NCI-H2107 treated with DMSO at 0.1 percent for 48 hours (cell line): ENCODE results near the gene RNASE11.
A peak's percentile ranks its signal among the peaks of the same experiment; 100 is the strongest.
"Not testable (repeated sequence)": the region's sequence is repeated elsewhere in the genome, so short reads cannot be mapped to it uniquely, and the experiment has no call there.

Experiments
- DNase-seq: peaks from one replicate; lab custom pipeline; 2025; ENCODE audit not compliant: unreplicated experiment; lab: John Stamatoyannopoulos, UW

RNASE11 gene

GRCh38 chr14:20587489-20588154 is at the start of gene RNASE11:
Gene RNASE11, minus strand, starts transcription at chr14:20588001.
- DNase-seq, result no peak

DNA sequence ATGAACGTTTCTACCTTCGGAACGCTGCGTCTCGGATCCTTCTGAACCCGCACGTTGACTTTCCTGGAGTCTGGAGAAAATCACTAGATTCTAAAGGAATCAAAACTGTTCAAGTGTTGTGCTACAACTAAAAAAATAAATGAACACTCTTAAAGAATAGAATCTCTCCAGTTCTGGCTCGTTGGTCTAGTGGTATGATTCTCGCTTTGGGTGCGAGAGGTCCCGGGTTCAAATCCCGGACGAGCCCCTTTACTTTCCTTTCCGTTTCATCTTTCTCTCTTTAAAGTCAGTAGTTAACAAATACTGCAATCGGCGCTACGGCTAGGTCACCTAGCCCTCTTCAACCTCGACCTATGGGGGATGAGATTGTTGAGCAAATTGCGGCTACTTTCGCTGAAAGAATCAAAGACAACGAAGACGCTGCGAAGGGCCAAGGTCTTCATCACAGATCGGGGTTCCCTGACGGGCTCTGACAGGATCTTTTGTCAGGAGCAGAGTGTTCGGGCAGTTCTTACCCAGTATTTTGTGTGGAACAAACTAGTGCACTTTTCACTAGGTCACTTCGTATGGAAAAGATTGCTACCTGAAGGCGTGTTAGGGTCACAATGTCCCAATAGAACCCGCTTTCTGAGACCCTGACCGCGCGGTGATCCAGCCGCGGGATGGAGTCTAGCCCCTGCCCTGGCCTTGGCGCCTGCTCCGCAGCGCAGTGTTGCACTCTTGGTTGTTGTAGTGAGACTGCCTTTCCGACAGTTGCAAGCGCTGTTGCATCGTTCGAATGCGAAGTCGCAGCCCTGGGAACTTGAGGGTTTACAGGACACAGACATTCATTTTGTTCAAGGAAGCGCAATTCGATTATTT is 45.3 kb upstream of the RNASE11 start:
- no peak for DNase-seq

- DNase-seq, result no peak
These were observed 44.6 kb upstream of the RNASE11 start for GRCh38 chr14:20632448-20632830.

- no peak for DNase-seq
These were observed 44.1 kb upstream of the RNASE11 start for GRCh38 chr14:20631880-20632389.

- peak; percentile 30 for DNase-seq
These were observed 43.5 kb upstream of the RNASE11 start for GRCh38 chr14:20631023-20631879.

- DNase-seq, result no peak
These were observed 42.7 kb upstream of the RNASE11 start for GRCh38 chr14:20630340-20631022.

GRCh38 chr14:20628063-20628854 is 40.5 kb upstream of the RNASE11 start:
- no peak for DNase-seq

GRCh38 chr14:20627346-20628027 is 39.7 kb upstream of the RNASE11 start:
- DNase-seq, result no peak

DNA sequence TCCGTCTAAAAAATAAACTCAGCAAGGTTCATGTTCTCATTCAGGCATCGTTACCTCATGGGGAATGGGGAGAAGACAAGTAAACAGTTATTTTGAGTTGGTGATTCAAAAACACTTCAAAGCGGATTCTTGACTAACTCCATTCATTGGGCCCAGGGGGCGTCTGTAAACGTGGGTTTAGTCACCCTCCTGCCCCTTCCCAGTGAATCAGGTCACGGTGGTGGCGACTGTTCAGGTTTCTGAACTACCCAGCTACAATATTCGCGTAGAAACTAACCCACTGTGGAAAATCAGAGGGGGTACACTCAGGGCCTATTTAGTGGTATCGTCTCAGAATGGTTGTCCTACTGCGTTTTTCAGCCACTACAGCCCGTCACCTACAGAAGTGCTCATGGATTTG is 38.5 kb upstream of the RNASE11 start:
- DNase-seq, result no peak

DNA sequence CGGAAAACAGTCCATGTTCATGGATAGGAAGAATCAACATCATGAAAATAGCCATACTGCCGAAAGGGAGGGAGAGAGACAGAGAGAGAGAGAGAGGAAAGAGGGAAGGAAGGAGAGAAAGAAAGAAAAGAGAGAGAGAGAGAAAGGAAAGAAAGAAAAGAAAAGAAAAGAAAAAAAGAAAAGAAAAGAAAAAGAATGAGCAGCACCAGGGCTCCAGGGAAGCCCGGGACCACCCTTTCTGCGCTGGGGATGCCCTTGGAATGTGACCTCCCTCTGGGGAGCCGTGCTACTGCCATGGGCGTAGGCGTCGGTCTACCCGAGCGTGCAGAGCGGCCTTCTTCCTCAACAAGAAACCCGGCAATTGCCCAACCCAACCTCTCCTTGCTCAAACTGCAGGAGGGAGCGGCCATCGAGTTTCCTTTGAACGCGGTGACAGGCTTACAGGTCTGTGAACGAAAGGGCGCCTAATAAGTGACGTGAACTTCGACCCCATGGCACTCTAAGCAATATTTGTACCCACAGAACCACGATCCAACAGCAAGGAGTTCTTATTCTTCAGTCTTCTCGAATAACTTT is 36.8 kb upstream of the RNASE11 start:
- no peak for DNase-seq

GRCh38 chr14:20623798-20624197 is 36.0 kb upstream of the RNASE11 start:
- DNase-seq, result no peak

GRCh38 chr14:20622816-20623291 is 35.1 kb upstream of the RNASE11 start:
- no peak for DNase-seq

DNA sequence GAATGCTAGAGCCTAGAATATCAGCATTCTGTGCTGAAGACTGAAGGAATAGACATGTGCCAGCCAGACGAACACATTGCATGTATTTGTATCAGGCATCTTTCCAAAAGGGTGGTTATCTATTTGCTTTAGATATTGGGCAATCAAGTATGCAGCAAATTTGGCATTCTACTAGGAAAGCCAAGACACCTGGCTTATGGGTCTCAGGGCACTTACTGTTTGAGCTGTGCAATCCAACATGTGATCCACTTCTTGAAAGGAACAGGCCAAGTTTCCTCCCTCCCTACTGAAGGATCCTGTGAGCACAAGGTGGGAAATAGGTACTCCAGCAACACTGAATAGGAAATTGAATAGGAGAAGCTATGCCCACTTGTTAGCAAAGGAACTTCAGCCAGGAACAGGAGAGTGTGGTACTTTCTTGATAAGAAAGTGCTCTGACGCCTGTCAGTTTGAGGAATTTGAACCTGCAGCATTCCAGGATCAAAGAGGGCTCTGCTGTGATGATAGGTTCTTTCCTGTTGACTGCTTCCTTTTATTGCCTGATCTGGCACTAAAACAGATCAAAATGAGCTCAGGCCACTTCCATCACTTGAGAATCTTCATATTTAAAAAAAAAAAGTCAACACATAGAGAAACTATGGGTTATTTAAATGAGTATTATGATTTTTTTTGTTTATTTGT is 33.1 kb upstream of the RNASE11 start:
- no peak for DNase-seq

DNA sequence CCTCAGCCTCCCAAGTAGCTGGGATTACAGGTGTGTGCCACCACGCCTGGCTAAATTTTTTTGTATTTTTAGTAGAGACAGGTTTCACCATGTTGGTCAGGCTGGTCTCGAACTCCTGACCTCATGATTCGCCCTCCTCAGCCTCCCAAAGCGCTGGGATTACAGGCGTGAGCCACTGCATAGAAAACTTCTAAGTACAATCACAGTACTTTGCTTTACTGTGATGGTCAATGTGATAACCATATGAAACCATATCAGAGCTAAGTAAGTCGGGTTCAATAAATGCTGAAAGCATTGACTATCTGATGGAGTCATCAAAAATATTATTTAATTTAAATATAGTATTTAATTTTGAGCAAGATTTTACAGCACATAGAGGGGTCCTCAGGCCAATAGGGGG is 31.9 kb upstream of the RNASE11 start:
- not testable (repeated sequence) for DNase-seq

DNA sequence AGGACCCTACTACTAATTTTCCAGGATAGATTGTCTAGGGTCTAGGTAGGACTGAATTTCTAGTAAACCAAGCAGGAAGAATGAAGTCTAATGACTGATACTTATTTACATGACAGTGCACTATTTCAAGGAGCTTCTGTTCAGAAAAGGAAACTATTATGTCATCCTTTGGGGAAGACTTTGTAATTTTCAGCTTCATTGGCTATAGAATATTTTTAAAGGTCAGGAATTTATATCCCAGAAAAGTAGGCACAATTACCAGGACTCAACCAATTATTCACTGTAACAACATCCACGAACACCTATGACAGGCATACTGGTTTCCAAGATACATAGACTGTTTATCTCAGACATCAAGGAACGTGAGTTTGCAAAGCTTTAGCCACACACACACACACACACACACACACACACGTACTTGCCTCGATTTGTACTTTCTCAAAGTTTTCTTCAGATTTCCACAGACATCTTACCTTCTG is 30.5 kb upstream of the RNASE11 start:
- no peak for DNase-seq

GRCh38 chr14:20617138-20618003 is 29.6 kb upstream of the RNASE11 start:
- no peak for DNase-seq

- no peak for DNase-seq
These were observed 28.2 kb upstream of the RNASE11 start for GRCh38 chr14:20615996-20616395.
